Hematopoietic multipotent progenitor cell (in vitro differentiated cells): ENCODE measurements around the gene FKBP7. TPM values are rescaled to one million over a fixed set of nuclear protein-coding genes. Genes with fewer than 3 reads are reported as not detected.
"Not testable (repeated sequence)": the region's sequence is repeated elsewhere in the genome, so short reads cannot be mapped to it uniquely, and the experiment has no call there.

Source experiments
- DNase-seq, 3 donors: peaks; one replicate each; pipeline ENCODE4 v3.0.0-alpha.2; 2011 to 2015; ENCODE audit warnings: low read depth in 2 of 3, low spot score in 2 of 3
- total RNA-seq: library from RNA; depleted of rRNA; stranded (reverse); fragments of >200 nt; gene quantifications from one replicate; pipeline ENCODE4 v1.2.3, GENCODE V29; 2012

FKBP7 gene
- total RNA-seq, 1 donor = 2.7 TPM

GRCh38 chr2:178491612-178492011, 13.2 kb upstream of the FKBP7 start:
- no peak for DNase-seq

DNA sequence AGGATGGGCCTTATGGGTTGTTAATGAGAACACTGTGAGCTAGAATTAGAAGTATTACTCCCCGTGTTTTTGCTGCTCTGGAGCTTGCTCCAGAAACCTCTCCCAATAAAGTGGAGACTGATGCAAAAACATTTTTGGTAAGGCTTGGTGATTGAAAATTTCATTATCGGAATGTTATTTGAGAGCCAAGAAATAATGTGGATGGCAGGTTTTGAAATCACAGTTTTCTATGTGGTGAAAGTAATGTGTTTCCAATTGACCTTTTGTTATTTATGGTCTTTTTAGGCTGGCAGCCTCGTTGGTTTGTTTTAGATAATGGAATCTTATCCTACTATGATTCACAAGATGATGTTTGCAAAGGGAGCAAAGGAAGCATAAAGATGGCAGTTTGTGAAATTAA, 7.0 kb upstream of the FKBP7 start:
- DNase-seq = no peak

GRCh38 chr2:178484245-178485041, 6.0 kb upstream of the FKBP7 start:
- DNase-seq = no peak

- DNase-seq = peak in 1 of 3 donors; percentile 9
These were observed 4.0 kb upstream of the FKBP7 start for GRCh38 chr2:178482437-178482836.

- peak; percentile 58 to 84 (median 83) for DNase-seq
These were observed 2.1 kb upstream of the FKBP7 start, which contains the start of gene PLEKHA3 for GRCh38 chr2:178480227-178481181. PLEKHA3 (plus strand) TSS chr2:178480457; CDS start chr2:178480870, 413 bp downstream.

GRCh38 chr2:178479758-178480226, 1.4 kb upstream of the FKBP7 start:
- DNase-seq = no peak

GRCh38 chr2:178479275-178479616, 846 bp upstream of the FKBP7 start:
- no peak for DNase-seq

DNA sequence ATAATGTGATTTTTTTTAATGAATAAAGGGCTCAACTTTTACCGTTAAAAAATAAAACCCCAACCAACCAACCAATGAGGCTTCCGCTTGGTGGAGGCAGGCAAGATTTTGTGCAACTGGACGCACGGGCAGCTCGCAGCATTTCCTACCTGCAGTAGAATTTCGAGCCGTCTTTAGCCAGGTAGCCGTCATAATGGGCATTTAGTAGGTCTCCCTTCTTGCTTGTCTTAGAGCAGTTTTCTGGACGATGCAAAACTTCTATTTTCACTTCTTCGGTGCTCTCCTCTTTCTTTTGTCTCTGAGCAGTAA, 316 bp downstream of the FKBP7 start:
- DNase-seq = peak in 1 of 3 donors; percentile 20

GRCh38 chr2:178477443-178478129, 814 bp downstream of the FKBP7 start:
- DNase-seq = peak in 1 of 3 donors; percentile 9

DNA sequence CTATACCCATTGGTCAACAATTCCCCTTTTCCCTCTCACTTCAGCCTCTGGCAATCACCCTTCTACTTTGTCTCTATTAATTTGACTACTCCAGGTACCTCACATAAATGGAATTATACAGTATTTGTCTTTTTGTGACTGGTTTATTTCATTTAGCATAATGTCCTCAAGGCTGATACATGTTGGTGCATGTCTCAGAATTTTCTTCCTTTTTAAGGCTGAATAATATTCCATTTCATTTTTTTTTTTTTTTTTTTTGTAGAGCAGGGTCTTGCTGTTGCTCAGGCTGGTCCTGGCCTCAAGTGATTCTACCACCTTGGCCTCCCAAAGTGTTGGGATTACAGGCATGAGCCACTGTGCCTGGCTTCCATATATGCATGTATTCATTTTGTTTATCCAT, 1.9 kb downstream of the FKBP7 start:
- no peak for DNase-seq

DNA sequence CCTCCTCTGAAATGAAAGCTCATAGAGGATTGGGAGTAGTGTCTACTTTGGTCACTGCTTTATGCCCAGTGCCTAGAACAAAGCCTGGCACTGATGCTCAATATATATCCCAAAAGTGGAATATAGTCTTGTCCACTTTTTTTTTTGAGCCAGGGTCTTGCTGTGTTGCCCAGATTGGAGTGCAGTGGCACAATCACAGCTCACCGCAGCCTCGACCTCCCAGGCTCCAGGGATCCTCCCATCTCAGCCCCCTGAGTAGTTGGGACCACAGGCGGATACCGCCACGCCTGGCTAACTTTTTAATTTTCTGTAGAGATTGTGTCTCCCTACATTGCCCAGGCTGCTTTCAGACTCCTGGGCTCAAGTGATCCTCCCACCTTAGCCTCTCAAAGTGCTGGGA, 3.8 kb downstream of the FKBP7 start:
- DNase-seq = no peak

DNA sequence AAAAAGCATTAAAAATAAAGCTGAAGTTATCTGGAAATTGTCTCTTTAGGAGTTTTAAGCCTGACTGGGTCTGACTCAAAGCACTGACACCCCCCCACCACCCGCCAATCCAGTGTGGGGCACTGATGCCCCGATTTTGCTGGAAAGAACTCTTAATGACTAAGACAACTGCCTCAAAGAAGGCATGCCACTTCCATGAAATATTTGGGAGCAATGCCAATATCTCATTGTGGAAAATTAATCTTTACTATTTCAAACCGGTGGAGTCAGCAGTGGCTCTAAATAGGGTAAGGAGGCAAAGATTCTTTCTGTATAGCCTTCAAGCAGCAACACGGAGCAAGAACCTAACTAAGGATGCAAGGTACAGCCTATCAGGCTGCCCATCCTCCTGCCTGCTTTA, 4.5 kb downstream of the FKBP7 start:
- DNase-seq = no peak

- DNase-seq = no peak
These were observed 5.0 kb downstream of the FKBP7 start for GRCh38 chr2:178473373-178473772.

DNA sequence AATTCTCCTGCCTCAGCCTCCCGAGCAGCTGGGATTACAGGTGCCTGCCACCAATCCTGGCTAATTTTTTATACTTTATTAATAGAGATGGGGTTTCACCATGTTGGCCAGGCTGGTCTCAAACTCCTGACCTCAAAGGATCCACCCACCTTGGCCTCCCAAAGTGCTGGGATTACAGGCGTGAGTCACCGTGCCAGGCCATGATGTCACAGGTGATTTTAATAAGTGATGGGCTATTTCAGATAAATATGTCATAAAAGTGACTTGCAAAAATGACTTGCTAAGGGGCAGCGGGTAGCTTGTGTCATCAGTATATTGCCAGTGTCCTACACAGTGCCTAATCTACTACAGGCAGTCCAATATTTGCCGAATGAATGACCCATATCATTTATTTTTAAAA, 7.1 kb downstream of the FKBP7 start:
- not testable (repeated sequence) for DNase-seq

GRCh38 chr2:178469219-178469849, 9.1 kb downstream of the FKBP7 start:
- DNase-seq = no peak

DNA sequence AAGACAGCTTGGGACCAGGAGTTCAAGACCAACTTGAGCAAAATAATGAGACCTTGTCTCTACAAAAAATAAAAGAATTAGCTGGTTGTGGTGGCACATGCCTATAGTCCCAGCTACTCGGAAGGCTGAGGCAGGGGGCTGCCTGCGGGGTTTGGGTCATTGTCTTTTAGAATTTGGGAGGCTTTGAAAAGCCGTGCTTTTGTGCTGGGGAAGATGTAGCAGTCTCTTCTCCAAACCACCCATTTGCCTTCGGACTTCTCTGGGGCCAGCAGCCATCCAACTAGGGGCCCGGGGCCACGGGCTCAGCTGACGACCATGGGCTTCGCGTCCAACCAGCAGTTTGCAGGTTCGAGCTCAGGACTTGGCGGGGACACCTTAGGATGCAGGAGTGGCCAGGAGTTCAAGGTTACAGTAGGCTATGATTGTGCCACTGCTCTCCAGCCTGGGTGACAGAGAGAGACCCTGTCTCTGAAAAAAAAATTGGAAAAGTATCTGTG, 21.0 kb downstream of the FKBP7 start:
- DNase-seq = no peak

DNA sequence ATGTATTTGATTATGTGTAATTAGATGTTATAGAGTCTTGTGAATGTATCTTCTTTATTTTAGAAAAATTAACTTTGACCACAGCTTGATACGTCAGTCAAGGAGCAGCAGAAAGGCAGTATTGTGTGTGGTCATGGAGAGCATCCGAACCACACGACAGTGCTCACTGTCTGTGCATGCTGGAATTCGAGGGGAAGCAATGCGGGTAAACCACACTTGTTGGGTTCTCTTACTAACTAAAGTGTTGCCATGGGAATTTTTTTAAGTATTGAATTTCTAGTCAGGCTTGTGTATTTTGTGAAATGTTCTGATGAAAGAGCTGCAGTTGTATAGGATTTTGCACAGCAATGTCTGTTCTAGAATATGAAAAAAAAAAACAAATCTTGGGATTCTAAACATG, 22.5 kb downstream of the FKBP7 start:
- no peak for DNase-seq

DNA sequence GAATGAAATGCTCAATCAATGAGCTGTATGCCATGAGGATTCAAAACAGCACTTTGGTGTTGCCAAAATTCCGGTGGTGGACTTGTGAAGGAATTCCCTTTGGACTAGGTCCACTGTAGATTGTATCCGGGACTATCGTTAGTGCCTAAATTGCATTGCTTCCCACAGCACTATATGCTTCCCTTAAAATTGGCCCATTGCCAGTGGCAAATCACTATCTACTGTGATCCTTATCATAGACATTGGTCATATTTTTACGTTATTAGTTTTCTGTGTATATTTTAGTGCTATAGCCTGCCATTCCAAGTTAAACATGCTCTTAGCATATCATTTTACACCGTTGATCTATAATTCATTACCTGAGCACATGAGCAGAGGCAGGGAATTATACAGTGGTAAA, 25.5 kb downstream of the FKBP7 start:
- no peak for DNase-seq

DNA sequence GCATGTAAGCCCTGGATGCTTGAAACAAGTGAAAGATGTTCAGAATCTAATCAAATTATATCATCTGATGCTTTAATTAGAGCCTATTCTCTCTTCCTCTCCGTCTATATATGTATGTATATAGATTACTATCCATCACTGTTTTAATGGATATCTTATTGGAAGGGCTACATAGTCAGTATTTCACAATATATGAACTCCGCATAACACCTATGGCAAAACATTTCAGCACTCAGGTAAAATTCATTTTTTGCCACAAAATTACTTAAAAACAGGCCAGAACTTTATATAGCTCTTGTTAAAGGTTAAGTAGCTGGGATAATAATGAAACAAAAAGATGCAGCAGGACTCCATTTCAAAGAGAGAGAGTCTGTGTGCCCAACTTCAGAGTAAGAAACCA, 26.1 kb downstream of the FKBP7 start:
- no peak for DNase-seq

DNA sequence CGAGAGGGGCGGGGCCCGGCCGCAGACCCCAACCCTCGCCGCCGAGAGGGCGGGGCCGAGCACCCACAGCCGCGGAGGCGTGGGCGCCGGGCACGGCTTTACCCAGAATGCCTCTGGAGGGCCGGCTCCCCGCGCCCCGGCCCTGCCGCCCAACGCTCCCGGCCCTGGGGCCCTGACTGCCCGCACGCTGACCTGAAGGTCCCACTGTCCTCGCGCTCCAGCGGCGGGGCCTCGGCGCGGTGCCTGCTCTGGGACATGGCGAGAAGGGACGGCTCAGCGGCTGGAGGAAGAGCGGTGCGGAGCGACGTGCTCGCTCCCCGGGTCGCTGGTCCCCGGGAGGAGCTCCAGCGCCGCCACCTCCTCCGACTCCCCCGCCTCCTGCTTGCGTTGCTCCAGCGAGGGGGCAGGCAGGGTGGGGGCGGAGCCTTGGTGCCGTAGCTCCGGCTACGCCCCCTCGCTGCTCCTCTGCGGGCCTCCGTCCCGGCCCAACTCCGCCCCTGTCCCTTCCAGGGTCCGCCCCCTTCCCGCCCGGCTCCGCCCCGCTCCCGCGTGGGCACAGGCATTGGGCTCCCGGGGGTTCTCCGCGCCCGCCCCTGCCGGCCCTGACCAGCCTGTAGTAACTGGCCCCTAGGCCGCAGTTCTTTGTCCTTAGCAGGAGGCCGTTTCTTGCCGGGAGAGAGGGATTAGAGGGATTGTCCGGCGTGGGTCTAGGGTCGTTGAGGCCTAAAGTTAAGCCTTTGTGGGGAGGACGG, 27.4 kb downstream of the FKBP7 start, which contains the start of the genes PJVK and PRKRA:
Gene PJVK, plus strand, starts transcription at position 605 of the 752 bp plus-strand sequence. CDS start 2,032 bp downstream, outside the sequence.
Gene PRKRA, minus strand, starts transcription at position 402 of the 752 bp plus-strand sequence. Its CDS starts 145 bp downstream, at position 257.
- peak; percentile 85 to 97 (median 97) for DNase-seq
